SK-MEL-5 (cell line): ENCODE measurements around the gene LYZL4. TPM values are rescaled to one million over a fixed set of nuclear protein-coding genes. Genes with fewer than 3 reads are reported as not detected.

Source experiments
- DNase-seq: peaks from one replicate; pipeline ENCODE4 v3.0.0-alpha.2; 2016; ENCODE audit warnings: low read depth, low spot score
- in situ Hi-C: cut with HindIII; loops from 2 replicates; pipeline ENCODE4 v1.10.0; 2016; ENCODE audit warnings: low sequenced_read_pairs, high pct_unique_total_duplicates, low pct_unique_long_range_greater_than_20kb
- total RNA-seq: library from RNA; depleted of rRNA; stranded (reverse); fragments of >200 nt; shearing (Covaris generic); gene quantifications from 2 replicates; pipeline ENCODE4 v1.2.3, GENCODE V29; 2014

LYZL4 gene
- total RNA-seq, 1 experiment from 2014 or later: not detected

DNA sequence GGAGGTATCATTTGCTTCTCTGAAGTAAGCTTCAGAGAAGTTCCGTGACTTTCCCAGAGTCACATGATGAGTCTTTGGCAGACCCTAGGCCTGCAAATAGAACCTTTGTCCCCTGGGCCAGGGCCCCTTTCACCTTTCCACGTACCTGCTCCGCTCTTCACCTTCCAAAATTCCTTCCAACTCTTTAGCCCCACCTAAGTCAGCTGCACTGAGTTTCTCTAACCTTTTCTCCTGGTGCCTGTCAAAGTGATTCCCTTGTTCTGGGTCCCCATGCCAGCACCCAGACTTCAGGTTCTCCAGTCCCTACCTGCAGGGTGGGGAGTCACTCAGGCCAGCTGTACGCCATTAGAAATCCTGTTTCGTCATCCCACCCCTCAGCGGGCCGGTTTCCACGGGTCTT is 12.8 kb downstream of the LYZL4 start:
- no peak for DNase-seq
- in situ Hi-C loops: no loop called here

DNA sequence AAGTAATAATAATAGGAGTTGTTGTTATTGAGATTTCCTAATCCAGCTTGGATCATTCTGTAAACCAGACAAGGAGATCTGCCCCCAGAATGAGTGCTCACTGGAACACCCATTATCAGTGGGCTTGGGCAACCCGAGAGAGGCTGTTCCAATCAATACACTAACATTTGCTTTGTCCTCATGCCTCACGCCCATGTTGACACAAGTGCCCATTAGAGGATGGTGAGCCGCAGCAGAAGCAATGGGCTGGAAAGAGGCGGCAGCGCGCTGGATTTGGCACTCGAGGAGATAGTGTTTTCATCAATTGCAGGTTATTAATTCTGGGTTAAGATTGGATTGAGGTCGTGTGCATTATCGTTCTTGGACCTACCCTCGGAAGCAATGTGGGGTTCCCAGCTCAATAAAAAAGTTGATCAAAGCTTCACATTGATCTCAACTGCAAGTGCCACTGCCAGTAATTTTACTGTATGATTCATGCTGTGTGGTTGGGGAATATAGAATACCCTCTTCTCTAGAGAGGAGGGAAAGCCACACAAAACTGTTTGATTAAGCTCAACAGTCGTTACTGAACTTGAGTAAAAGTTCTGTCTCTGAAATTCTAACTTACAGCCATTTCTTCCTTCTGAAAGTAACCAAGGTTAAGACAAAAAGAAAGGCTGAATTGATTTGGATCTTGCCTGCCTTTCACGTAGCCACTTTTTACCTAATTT is 15.7 kb downstream of the LYZL4 start:
- in situ Hi-C loops: no loop called here
- no peak for DNase-seq

DNA sequence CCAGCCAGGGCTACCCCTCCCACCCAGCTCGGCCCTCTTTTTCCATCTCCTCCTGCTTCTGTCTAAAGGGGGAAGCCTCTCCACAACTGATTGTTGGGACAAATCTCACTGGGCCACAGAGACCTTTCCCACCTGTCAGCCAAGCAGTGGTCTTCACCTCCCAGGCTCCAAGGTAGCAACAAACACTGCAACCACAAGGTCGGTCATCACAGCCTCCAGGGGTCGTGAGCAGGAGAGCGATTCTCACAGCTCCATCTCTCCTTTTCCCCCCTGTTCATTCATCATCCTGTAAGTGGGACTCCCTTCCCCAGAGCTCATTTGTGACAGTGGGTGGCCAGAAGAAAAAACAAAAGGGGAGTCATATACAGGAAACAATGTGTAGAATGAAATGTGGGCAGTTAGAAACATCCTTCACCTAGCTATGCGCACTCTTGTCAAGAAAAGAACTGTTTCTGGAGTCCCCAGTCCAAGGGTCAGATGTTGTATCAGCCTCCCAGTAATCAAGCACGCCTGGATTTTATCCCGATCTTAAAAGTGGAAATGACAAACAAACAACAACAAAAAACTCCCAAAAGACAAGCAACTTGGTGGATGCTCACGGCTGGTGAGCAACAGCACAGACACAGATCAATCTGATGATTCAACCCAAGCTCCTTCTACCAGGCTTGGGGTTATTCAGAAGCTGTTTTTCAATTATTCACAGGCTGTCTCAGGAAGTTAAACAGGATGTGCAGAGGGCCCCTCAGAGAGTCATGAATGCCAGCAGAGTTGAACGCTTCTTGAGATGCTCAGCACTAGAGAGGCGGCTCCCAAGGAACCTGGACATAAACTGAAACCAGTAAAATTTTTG is 22.4 kb downstream of the LYZL4 start:
- DNase-seq: no peak
- in situ Hi-C loops: no loop called here

DNA sequence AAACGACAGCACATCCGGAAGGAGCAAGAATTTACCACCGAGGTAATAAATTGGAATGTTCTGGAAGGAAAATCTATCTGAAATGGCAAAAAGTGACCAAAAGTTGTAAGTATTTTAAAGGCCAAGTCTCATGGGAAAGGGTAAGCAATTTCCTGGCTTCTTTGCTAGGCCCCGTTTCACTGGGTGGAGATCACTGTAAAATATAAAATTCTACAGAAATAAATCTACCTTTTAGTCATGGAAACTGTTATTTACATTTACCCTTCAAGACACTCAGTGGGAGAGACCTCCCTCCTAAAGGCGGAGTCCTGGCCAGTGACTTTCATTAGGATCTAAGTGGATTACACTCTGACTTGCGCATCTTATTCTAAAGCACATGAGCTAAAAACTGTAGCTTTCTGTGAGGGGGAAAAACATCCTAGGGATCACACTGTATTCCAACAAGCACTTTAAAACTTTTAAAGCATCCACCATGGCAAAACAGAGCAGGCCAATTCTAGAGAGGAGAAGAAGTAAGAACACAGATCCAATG is 28.8 kb downstream of the LYZL4 start:
- DNase-seq: no peak
- in situ Hi-C loops: no loop called here

DNA sequence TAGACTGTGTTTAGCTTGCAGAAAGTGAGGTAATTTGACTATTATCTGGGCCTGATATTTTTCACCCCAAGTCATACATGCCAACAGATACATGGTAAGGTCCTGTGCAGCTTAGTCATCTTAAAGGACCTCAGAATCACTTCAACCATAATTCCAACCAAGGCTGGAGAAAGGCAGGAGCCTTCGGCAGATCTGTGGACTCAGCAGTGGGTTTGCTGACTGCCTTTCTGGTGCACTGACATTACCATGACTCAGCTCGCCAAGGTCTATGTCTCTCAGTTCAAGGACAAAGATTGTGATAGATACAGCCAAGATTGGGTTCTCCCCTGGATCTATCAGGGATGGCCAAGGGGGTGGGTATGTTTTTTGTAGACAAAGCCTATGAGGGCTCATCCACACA is 32.7 kb downstream of the LYZL4 start:
- in situ Hi-C loops: no loop called here

DNA sequence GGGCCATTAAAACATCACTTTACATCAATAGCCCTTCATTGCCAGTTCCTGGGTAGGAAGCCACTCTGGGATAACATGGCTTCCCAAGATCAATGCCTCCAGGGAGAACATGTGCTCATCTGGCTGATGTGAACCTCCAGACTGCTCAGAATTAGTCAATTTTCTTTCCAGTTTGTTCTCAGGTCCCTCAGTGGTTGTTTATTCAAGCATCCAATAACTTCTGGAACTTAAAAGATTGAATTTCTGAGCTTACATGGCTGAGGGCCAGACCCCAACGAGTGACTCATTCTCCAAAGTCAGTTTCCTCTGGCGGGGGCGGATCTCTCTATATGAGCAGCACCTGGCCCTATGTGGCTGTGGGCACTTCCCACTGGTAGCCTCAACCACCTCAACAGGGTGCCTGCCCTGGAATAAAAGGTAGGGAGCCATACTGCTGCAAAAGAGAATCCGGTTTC is 34.0 kb downstream of the LYZL4 start:
- in situ Hi-C loops: no loop called here
- DNase-seq: no peak

More for the DNA sequence above, 32.7 kb downstream of the LYZL4 start:
- no peak for DNase-seq

DNA sequence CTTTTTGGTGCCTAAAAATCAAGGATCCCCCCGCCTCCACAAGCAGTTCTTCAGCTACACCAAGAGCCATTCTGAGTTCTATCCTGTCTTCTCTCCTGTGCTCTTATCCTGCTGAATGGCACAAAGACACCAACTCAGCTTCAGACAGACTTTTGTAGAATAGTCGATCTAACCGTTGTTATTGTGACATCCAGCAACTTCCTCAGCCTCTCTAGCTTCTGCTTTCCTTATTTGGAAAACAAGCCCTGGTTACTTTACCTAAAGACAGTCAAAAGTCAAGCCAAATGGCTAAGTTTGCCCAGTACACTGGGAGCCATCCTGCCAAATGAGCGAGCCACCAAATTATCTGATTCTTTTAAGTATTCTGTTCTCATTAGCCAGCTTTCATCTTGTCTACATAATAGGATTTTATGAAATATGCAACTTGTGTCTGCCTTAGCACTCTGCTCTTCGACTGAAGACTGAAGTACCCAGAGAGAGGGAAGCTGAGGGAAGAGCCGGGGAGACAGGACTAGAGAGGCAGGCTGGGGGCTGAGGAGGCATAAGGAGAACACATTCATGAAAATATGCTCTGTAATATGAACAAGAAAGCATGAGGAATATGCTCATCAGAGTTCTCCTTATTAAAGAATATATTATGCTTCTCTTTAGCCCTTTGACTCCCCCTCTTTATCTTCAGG is 35.1 kb downstream of the LYZL4 start:
- in situ Hi-C loops: no loop called here
- DNase-seq: no peak

DNA sequence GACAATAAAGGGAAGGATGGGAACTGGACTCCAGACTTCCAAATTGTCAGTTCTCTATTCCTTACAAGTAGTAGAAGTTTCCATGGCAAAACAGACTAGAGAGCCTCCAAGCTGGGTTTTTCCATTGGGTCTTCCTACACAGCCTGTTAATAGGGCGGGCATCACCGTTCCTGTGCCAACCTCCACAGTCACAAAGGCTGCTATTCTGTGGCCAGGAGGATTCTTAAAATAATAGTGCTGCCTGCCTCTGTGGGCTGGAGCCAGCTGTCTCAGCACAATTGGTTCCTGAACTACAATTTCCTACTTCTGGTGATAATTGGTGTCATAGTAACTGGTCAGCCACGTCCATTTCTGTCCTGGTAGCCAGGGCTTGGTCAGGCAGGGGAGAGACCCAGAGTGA is 38.6 kb downstream of the LYZL4 start:
- in situ Hi-C loops: no loop called here
- DNase-seq: no peak

DNA sequence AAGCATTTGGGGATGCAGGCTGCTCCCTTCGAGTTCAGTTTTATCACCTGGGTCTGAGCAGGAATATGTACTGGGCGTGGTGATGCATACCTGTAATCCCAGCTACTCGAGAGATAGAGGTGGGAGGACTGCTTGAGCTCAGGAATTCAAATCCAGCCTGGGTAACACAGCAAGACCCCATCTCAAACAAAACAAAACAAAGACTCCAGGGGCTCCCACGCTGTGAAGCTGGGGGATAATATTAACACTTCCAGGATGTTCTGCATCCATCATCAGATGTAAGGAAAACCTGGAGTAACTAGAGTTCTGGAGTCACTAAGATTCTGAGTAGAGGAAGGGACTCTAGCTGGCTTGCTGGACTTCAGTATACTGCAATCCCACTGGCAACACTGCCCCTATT is 40.6 kb downstream of the LYZL4 start:
- DNase-seq: no peak
- in situ Hi-C loops: no loop called here

DNA sequence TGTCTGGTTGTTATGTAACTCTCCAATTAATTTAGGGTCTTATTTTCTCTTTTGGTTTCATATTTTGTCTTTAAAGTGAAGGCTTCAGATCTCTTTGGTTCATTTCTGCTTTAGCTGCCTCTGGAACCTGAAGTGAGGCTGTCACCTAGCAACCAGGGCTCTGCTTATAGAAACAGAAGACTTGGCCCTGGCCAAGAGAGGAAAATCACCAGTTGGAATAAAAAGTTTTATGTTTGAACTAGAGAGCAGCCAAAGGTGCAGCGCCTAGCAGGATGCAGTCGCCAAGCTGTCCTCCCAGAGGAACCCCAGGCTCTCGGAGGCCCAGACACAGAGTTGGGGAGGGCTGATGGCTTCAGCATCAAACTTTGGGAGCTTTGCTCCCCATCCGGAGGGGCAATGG is 41.1 kb downstream of the LYZL4 start:
- in situ Hi-C loops: no loop called here

DNA sequence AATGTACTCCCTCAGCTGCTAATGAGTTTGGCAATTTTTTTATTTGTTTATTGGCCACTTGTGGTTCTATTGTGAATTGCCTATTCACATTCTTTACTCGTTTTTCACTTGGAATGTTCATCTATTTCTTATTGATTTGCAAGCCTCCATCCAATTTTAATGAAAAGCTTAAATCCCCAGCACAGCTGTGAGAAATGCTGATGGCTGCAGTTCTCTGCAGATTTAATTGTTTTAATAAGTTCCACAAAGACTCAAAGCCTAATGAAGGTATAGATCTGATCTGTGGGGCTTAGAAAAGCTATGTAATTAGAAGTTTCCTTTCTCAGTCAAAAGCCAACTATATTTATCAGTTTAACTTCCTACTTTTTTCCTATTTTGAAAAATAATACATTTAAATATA is 41.5 kb downstream of the LYZL4 start:
- in situ Hi-C loops: no loop called here

More for the DNA sequence above, 41.1 kb downstream of the LYZL4 start:
- no peak for DNase-seq

DNA sequence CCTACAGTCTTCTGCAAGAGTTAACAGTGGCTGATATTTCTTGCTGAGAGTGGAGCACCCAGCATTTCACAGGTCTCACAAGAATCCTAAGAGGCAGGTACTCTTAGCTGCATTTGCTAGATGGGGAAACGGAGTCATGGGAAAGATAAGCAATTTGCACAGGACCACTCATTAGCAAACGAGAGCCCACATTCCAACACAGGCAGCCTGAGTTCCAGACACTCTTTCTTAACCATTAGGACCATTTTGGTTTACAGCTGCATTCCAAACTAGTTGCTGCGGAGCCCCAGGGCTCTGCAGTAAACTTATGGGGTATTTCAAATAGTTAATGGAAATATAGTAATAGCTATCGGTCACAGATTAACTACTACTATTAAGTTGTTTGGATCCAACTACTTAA is 42.5 kb downstream of the LYZL4 start:
- no peak for DNase-seq
- in situ Hi-C loops: no loop called here

More for the DNA sequence above, 41.5 kb downstream of the LYZL4 start:
- DNase-seq: no peak

DNA sequence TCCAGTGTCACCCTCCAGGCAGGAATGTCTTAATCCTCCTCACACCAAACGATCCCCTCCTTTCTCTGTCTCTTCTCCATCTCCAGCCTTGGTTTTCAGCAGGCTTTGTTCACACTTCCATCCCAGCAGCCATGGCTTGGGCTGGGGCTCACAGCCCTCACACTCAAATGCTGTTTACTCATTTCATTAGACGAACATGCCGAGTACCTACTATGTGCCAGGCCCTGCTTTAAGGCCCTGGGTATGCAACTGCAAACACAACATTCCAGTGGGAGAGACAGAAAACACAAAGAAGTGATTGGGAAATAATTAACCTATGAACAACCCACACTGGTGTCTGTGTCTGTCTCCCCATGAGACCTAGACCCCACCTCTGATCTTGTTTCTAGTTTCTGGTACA is 43.9 kb downstream of the LYZL4 start:
- in situ Hi-C loops: no loop called here
- DNase-seq: no peak

DNA sequence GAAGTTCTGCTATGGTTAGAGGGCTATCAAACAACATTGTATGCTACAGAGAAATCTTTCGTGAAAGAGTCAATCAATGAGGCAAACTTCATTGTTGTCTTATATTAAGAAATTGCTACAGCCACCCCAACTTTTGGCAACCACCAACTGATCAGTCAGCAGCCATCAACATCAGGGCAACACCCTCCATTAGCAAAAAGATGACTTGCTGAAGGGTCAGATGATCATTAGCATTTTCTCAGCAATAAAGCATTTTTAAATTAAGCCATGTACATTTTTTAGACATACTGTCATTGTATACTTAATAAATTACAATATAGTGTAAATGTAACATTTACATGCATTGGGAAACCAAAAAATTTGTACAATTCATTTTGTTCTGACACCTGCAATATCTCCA is 53.1 kb downstream of the LYZL4 start:
- in situ Hi-C loops: no loop called here
- no peak for DNase-seq

DNA sequence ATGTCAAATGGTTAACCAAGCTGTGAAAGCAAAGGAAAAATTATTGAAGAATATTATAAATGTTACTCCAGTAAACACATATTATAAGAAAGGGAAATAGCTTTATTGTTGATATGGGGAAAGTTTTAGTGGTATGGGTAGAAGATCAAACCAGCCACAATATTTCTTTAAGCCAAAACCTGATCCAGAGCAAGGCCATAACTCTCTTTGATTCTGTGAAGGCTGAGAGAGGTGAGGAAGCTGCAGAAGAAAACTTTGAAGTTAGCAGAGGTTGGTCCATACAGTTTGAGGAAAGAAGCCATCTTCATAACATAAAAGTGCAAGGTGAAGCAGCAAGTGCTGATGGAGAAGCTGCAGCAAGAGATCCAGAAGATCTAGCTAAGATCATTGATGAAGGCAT is 54.8 kb downstream of the LYZL4 start:
- no peak for DNase-seq
- in situ Hi-C loops: no loop called here

DNA sequence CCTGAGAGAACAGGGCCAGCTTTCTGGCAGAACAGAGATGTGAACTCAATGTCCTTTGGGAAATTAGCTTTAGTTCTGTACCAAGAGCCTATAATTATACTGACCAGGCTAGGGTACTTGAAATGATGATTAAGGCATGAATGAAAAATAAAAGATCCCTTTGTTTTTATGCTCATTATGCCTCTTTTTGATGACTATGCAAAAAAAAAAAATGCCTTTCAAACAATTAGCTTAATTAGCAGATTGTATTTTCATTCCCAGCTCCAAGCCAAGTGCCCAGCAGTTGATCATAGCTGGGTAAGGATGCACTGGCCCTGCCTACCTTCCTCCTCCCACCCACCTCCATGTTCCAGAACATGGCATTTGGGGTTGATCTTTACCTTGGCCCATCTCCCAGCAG is 56.8 kb downstream of the LYZL4 start:
- no peak for DNase-seq
- in situ Hi-C loops: no loop called here

DNA sequence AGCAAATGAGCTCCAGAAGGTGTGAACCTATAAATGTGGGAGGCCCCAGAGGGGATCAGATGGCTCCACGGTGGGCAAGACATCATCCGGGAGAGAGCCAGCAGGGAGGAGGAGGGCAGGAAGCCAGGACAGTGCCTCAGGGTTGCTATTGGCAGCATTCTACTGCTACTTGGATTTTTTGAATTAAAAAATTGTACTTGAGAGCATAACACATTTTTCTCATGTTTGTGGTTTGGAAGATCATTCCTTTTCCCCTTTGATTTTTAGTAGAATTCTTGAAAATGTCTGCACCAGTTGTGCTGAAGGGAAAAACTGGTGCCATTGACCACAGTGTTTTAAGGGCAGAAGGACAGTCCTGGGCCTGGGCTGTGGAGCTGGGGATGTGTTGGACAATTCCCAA is 59.2 kb downstream of the LYZL4 start:
- in situ Hi-C loops: no loop called here
- no peak for DNase-seq
